ENCODE data around the gene JAZF1. TPM values are rescaled to one million over a fixed set of nuclear protein-coding genes. Genes with fewer than 3 reads are reported as not detected.

Gene JAZF1
- total and polyA plus RNA-seq, 9 of the 15 experiments (the other 6 are each of a cell fraction or from before 2014, with no cell fraction given) = 0.04 to 0.64 (median 0.11) TPM; not detected in 3

GRCh38 chr7:27795977-27796376 lies 384.6 kb downstream of the JAZF1 start:
- Histone ChIP-seq H2AFZ (ENCODE audit: low read depth, low read length) (no peak overlapping the region), H3K4me2 (ENCODE audit: insufficient read depth, low read length) (no peak overlapping the region), H3K36me3 (ENCODE audit: control insufficient read depth, insufficient read depth, low read length) (peaks cover 44% of the 10 kb centered on the region), H3K9ac (ENCODE audit: insufficient read depth in 1 of 2, low read depth in 2 of 2, low read length in 2 of 2) (no peak overlapping the region), H4K20me1 (replicated peaks; ENCODE audit: control insufficient read depth, insufficient read depth, low read length) (no peaks in the 10 kb centered on the region), H3K4me3 (no peak overlapping the region), H3K27ac (ENCODE audit: extremely low read depth, low read depth, low read length) (no peak overlapping the region), H3K27me3 (ENCODE audit: control insufficient read depth in 2 of 2, insufficient read depth in 2 of 2, low read length in 2 of 2) (no peaks in the 10 kb centered on the region), H3K79me2 (ENCODE audit: control insufficient read depth, insufficient read depth, low read length) (no peaks in the 10 kb centered on the region), H3K4me1 (replicated peaks in 1 of 2; ENCODE audit: control insufficient read depth in 2 of 2, insufficient read depth in 2 of 2, low read length in 2 of 2) (no peaks in the 10 kb centered on the region), H3K9me1 (ENCODE audit: control insufficient read depth, insufficient read depth, low read length) (no peaks in the 10 kb centered on the region), H3K9me3 (replicated peaks; ENCODE audit: control insufficient read depth, insufficient read depth, low read depth, low read length) (no peaks in the 10 kb centered on the region)
- TF ChIP-seq ZNF354B (CRISPR knock-in tag; IDR thresholded peaks at IDR 0.05) (no peak), FOXJ2 (tag; IDR thresholded peaks at IDR 0.05) (no peak), MAFG (tag; conservative IDR thresholded peaks at IDR 0.05) (peak; percentile 59), C11orf30 (IDR thresholded peaks at IDR 0.05; ENCODE audit: low read depth) (peak; percentile 77), HDAC6 (IDR thresholded peaks at IDR 0.05; ENCODE audit: low read depth, low read length) (no peak), ZBTB17 (CRISPR knock-in tag; IDR thresholded peaks at IDR 0.05) (no peak), BRF1 (IDR thresholded peaks at IDR 0.05; ENCODE audit: borderline replicate concordance, extremely low read depth, insufficient read length) (no peak), SPI1 (IDR thresholded peaks at IDR 0.05; ENCODE audit: borderline replicate concordance, low read depth, low read length) (no peak), L3MBTL2 (IDR thresholded peaks at IDR 0.05) (no peak), MAFK (IDR thresholded peaks at IDR 0.05; ENCODE audit: low read length) (peak; percentile 72), DLX4 (CRISPR knock-in tag; IDR thresholded peaks at IDR 0.05) (no peak), ZNF316 (IDR thresholded peaks at IDR 0.05) (peak; percentile 88), MAFF (IDR thresholded peaks at IDR 0.05; ENCODE audit: low read length) (peak; percentile 83), HNRNPK (IDR thresholded peaks at IDR 0.05; ENCODE audit: low read depth, low read length, poor library complexity, severe bottlenecking) (no peak), NRF1 (conservative IDR thresholded peaks at IDR 0.05 in 1 of 2, IDR thresholded peaks at IDR 0.05 in 1 of 2) (no peak)
- BruUV-seq (replicated peaks) = no TSS peak
- ChIA-PET POLR2A (no interaction called here), CTCF (ENCODE audit: low intra/inter-chr PET ratio) (no interaction called here)
- intact Hi-C loops (cut with micrococcal nuclease) = no loop called here
- in situ Hi-C loops (cut with MboI) = no loop called here
- WGBS (ENCODE audit: insufficient coverage, low coverage, missing lambda C conversion rate) = 77% methylated on average over 1 of the region's 1 CpG
- no peak for FAIRE-seq
- ATAC-seq = no peak
- no peak for DNase-seq (ENCODE audit: extremely low read depth in 1 of 4, low spot score in 3 of 4)

All from K562 (cell line).